ENCODE measurements around the gene MYH11. TPM values are rescaled to one million over a fixed set of nuclear protein-coding genes. Genes with fewer than 3 reads are reported as not detected.
"Not testable (repeated sequence)": the region's sequence is repeated elsewhere in the genome, so short reads cannot be mapped to it uniquely, and the experiment has no call there.

Gene MYH11
- total RNA-seq, 4 donors from 2014 or later: 22.4 to 206 (median 26.8) TPM

DNA sequence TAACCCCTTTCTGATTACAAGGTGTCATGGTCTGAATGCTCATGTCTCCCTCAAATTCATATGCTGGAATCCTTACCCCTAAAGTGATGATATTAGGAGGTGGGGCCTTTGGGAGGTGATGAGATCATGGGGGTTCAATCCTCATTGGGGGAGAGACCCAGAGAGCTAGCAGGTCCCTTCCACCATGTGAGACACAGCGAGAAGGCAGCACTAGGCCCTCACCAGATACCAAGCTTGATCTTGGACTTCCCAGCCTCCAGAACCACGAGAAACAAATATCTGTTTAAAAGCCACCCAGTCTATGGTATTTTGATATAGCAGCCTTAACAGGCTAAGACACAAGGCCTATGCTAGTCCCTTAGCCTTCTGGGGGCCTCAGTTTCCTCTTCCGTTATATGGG is 45.9 kb downstream of the MYH11 start:
- no peak for DNase-seq (ENCODE audit: low spot score)
- no peak for ATAC-seq (ENCODE audit: low FRiP score)

DNA sequence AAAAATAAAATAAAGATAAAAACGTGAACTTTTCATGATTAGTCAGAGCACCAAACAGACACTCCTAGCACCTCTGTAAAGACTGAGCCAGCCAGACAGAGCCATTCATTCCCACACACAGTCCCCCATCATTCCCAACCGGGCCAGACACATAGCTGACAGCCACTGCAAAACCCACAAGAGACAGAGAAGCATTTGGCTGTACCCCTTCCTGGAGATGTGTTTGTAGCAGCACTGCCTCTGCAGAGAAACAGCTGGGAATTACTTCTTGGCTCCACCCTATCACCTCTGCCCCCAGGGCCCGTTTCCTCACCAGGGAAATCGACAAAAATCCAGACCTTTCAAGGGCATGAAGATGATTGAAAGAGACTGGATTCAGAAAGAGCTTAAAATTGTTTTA is 46.4 kb downstream of the MYH11 start:
- no peak for DNase-seq (ENCODE audit: low spot score)
- TF ChIP-seq, protein P1, sequence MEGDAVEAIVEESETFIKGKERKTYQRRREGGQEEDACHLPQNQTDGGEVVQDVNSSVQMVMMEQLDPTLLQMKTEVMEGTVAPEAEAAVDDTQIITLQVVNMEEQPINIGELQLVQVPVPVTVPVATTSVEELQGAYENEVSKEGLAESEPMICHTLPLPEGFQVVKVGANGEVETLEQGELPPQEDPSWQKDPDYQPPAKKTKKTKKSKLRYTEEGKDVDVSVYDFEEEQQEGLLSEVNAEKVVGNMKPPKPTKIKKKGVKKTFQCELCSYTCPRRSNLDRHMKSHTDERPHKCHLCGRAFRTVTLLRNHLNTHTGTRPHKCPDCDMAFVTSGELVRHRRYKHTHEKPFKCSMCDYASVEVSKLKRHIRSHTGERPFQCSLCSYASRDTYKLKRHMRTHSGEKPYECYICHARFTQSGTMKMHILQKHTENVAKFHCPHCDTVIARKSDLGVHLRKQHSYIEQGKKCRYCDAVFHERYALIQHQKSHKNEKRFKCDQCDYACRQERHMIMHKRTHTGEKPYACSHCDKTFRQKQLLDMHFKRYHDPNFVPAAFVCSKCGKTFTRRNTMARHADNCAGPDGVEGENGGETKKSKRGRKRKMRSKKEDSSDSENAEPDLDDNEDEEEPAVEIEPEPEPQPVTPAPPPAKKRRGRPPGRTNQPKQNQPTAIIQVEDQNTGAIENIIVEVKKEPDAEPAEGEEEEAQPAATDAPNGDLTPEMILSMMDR (IDR thresholded peaks at IDR 0.05): no peak
- ATAC-seq (ENCODE audit: low FRiP score): no peak

More for the DNA sequence above, 45.9 kb downstream of the MYH11 start:
- TF ChIP-seq, protein P1 (IDR thresholded peaks at IDR 0.05): no peak

- ATAC-seq (ENCODE audit: low FRiP score); DNase-seq (ENCODE audit: low spot score): not testable (repeated sequence)
These were observed 47.5 kb downstream of the MYH11 start for GRCh38 chr16:15809297-15809696.

DNA sequence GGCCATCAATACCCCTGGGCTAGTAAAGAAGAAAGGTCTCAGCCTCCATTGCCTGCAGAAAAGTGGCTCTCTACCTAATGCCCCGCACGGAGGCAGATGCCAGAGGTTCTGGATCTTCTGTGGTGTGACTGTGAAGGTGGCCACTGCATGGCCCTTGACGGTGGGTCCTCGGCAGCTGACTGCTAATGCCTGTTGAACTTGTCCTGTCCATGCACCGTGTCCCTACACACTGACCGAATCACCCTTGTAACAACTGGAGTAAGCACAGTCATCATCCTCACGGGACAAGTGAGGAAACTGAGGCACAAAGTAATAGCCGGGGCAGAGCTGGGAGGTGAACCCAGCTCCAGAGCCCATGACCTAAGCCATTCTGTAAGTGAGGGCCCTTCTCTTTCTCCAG is 48.8 kb downstream of the MYH11 start:
- DNase-seq (ENCODE audit: low spot score) (no peak), ATAC-seq (ENCODE audit: low FRiP score) (no peak)
- TF ChIP-seq, protein P1 (IDR thresholded peaks at IDR 0.05): no peak

DNA sequence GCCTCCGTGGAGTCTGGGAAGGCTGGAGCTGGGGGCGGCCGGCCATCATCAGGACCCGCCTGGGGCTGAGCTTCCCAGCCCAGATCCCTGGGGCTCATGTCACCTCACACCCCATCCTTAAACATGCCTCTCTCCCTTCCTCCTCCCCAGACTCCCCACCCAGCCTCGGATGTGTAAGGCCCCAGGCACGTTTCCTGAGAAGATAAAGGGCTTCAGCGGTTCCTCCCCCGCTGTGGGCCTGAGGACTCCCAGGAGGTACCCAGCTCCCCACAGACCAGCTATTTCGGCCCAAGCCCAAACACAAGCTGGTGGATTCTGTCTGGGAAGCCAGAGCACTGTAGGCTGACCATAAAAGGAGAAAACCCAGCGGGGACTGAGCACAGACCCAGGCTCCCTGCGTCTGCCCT is 49.2 kb downstream of the MYH11 start:
- ATAC-seq (ENCODE audit: low FRiP score): no peak
- no peak for DNase-seq (ENCODE audit: low spot score)
- TF ChIP-seq, protein P1 (IDR thresholded peaks at IDR 0.05): no peak

GRCh38 chr16:15803618-15804017 is 53.2 kb downstream of the MYH11 start:
- no peak for DNase-seq (ENCODE audit: low spot score)
- no peak for ATAC-seq (ENCODE audit: low FRiP score)
- TF ChIP-seq, protein P1 (IDR thresholded peaks at IDR 0.05): no peak

DNA sequence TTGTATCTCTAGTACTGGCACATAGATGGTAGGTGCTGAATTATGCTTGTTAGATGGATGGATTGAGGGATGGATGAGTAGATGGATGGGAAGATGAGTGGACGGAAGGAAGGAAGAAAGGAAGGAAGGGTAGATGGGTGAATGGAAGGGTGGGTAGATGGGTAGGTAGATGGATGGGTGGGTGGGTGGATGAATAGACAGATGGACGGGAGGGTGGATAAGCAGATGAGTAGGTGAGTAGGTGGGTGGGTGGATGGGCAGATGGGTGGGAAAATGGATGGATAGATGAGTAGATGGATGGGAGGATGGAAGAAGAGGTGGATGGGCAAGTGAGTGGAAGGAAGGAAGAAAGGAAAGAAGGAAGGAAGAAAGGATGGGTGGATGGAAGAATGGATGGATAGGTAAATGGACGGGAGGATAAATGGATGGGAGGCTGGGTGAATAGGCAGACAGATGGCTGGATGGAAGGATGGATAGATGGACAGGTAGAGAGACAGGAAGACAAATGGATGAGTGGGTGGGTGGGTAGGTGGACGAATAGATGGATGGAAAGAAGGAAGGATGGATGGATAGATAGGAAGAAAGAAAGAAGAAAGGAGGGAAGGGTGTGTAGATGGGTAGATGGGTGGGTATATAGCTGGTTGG is 56.9 kb downstream of the MYH11 start:
- TF ChIP-seq, protein P1 (IDR thresholded peaks at IDR 0.05): no peak
- DNase-seq (ENCODE audit: low spot score) (no peak), ATAC-seq (ENCODE audit: low FRiP score) (no peak)

Measured in omental fat pad (tissue), 4 donors.